ENCODE measurements around the gene RTP3.

The RTP3 gene

DNA sequence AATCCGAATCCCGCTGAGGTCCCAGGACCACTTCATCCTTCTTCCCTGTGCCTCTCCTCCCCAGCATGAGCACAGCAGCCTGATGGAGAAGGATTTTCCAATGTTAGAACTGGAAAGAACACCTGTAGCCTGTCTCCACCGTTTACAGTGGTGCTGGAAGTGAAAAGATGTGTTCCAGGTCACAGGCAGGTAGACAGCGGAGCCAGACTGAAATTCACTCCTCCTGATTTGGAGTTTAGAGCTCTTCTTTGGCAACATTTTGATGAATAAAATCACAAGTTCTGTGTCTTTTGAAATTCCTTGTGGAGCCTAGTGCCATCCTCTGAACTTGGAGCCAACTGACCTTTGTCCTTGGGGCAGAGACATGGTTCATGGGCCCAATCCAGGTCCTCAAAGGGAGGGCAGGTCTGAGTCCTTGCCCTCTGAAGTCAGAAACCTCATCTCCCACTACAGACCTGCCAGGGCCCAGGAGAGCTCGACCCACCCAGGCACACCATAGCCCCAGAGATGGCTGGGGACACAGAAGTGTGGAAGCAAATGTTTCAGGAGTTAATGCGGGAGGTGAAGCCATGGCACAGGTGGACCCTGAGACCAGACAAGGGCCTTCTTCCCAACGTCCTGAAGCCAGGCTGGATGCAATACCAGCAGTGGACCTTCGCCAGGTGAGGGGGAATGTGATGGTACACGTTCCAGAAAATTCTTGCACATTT, at the start of gene RTP3:
TSS of gene RTP3 (plus strand) at position 421 of the 710 bp plus-strand sequence. CDS start at position 508, 87 bp downstream.
- DNase-seq (ENCODE audit: low read depth in 3 of 3) = no peak

GRCh38 chr3:46448721-46449120, 49.1 kb upstream of the RTP3 start:
- DNase-seq (ENCODE audit: low read depth in 3 of 3) = no peak

- DNase-seq (ENCODE audit: low read depth in 3 of 3) = no peak
These were observed 47.8 kb upstream of the RTP3 start for GRCh38 chr3:46449755-46450552.

DNA sequence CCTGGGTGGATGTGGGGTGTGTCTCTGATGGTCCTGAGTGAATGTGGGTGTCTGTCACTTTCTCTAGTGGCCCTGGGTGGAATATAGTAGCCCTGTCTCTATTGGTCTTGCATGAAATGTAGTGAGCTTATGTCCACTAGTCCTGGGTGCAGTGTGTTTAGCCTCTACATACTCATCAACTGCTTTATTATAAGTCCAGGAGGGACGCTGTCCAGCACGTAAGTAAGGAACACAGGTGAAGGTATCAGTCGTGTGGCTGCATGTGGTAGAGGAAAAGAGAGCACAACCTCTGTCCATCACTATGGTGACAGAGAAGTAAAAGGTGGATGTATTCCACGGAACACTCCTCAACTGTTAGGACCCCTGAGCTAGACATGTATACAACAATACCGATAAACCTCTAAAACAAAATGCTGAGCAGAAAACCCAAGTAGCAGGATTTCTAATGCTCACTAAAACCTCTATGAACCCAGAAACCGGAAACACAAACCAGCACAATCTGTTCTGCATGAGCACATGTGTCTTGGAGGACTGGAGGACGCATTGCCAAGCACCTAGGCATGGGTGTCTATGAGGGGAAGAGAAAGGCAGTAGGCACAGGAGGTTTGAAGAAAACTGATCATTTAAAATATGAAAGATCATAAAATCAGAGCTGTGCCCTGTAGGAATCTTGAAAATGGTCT, 44.1 kb upstream of the RTP3 start:
- no peak for DNase-seq (ENCODE audit: low read depth in 3 of 3)

GRCh38 chr3:46454209-46454595, 43.6 kb upstream of the RTP3 start:
- no peak for DNase-seq (ENCODE audit: low read depth in 3 of 3)

- no peak for DNase-seq (ENCODE audit: low read depth in 3 of 3)
These were observed 43.2 kb upstream of the RTP3 start for GRCh38 chr3:46454606-46455005.

DNA sequence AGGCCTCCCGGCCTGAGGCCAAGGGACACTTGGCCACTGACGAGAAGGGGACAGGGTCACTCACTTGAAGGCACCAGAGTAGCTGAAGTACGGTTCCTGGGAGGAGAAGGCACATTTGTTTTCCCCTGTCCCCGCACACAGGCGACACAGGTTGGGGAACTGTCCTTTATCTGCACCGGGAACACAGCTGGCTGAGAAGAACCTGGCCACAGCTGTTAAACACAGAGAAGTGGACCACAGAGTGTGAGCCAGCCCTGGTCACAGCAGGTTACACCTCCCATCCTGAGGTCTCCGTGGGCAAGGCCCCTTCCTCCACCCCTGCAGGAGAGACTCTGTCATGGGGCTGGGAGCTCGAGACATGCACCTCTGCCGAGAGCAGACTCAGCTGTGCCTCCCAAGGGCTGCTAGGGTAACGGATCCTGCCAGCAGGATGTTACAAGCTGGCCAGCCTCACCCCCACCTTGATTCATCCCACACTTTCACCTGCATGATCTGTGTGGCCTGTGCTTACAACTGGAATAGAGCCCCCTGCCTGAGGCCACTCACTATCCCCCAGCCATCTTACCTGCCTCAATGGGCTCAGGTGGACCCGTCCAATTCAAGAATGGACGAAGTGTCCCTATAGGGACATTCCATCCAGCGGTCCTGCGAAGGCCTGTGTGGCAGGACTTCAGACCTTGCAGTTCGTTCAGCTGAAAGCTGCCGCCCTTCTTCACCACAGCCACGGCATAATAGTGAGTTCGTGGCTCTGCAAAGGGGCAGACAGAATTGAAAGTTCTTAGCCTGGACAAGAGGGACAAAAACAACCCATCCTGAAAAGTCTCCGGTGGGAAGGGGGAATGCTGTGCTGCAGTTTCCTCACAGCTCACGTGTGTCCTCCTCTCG, 42.3 kb upstream of the RTP3 start:
- DNase-seq (ENCODE audit: low read depth in 3 of 3) = no peak

DNA sequence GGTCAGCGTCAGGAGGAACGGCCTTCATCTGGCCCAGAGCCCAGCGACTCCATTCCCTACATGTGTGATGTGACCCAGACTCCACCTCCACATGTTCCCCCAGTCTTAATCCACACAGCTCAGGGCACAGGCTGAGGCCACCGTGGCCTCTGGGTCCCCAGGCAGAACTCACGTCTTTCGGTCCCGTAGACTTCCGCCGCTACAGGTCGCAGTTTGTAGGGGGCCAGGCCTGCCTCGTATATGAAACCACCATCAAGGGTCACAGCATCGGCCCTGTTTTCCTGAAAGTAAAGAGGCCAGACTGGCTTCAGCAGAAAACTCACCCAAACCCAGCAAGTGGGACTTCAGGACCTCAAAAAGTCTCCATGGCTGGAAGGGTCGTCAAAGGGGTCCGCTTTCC, 41.7 kb upstream of the RTP3 start:
- DNase-seq (ENCODE audit: low read depth in 3 of 3) = no peak

GRCh38 chr3:46460051-46460450, 37.7 kb upstream of the RTP3 start:
- DNase-seq (ENCODE audit: low read depth in 3 of 3) = no peak

DNA sequence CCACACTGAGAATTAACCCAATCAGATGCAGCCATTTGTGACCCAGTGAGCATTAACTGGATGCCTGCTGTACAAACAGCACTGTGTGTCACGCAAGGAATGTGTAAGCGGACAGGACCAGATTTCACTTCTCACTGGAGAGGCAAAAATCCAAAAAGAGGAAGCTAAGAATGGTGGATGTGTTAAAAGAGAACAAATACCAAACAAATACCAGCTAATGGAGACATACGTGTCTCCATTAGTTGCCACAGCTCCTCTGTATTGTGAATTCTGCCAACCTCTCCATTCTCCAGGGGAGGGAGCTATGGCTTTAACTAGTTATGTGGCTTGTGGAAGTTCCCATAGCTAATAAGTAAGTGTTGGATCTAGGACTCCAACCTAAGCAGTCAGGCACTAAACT, 35.7 kb upstream of the RTP3 start:
- no peak for DNase-seq (ENCODE audit: low read depth in 3 of 3)

- no peak for DNase-seq (ENCODE audit: low read depth in 3 of 3)
These were observed 35.3 kb upstream of the RTP3 start for GRCh38 chr3:46462511-46462910.

GRCh38 chr3:46463120-46463867, 34.5 kb upstream of the RTP3 start:
- DNase-seq (ENCODE audit: low read depth in 3 of 3) = no peak

DNA sequence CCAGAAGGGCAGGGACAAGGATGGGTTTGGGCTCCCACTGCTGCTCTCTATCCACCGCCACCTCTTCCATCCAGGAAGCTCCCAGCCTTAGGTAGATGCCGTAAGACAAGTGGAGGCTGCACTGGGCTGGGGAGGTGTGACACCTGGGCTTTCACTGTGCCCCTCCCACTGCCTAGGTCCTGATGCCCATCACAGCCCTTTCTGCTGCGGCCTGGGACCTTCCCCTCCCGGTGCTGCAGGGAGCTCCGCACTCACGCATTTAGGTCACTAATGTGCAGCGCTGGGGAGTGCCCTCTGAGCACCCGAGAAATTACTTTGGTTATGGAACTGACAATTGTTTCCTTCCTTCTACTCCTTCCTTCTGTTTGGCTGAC, 33.9 kb upstream of the RTP3 start:
- no peak for DNase-seq (ENCODE audit: low read depth in 3 of 3)

DNA sequence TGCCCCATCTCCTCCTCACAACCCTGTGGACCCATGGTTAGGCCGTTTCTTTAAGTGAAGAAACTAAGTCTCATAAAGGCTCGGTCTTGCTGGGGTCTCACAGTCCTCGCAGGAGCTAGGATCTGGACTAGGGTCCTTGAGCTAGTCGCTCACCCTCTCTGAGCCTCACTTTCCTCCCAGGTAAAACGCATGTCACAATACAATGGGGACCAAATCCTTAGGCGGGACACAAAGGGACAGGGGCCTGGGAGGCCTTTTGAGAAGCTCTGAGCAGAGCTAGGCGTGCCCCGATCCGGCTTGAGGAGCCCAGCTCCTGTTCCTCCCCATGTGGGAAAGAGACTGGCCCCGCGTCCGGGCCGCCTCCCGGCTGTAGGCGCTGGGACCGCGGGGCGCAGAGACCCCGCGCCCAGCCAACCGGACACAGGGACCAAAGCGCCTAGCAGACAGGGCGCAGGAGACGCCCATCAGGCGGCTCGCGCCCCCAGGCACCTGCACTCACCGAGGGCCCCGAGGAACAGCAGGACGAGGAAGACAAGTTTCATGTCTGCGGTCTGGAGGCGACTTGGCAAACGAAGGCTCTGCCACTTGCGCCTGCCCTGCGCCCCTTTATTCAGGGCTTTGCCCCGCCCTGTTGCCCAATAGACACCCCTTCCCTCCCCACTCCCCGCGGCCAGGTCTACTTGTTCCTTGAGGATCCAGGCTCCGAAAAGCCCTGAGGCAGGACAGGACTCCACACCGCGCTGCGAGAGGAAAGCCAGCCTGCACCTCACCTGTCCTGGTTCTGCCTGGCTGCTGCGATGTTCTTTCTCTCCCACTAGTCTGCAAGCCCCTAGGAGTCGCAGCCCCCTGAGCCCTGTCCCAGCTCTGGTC, 33.2 kb upstream of the RTP3 start, which contains the start of gene LTF:
TSS of gene LTF (minus strand) at position 580 of the 870 bp plus-strand sequence. CDS start at position 542, 38 bp downstream.
- no peak for DNase-seq (ENCODE audit: low read depth in 3 of 3)

DNA sequence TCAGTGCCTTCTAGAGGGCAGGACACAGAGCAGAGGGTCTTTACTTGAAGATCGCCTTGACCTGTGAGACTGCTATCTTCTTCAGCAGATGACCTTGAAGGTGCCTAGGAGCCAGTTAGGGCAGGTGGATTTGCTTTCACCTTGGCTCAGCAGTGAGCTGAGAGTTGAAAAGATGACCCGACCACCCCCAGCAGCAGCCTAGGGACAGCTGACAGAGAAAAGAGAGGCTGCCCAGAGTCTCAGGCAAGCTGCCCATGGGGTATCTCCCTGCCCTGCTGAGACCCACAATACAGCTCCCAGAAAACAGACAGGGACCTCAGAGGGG, 32.6 kb upstream of the RTP3 start:
- DNase-seq (ENCODE audit: low read depth in 3 of 3) = no peak

DNA sequence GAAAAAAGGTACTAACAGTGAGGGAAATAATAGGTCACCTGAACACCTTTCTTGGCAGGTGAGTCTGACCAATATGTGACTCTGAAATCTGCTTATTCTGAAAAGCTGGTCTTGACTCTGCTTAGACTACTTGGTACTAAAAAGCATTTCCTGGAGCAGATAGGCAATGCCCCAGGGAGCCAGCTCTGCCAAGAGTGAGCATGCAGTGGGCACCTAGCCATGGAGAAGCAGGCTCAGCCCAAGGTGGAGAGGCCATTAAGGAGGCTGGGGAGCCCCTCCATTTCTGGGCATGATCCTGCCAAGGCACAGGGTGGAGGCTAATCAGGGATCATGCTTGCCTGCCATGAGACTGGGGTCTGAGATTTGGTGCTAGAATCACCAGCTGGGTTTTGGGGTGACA, 31.5 kb upstream of the RTP3 start:
- no peak for DNase-seq (ENCODE audit: low read depth in 3 of 3)

- no peak for DNase-seq (ENCODE audit: low read depth in 3 of 3)
These were observed 30.8 kb upstream of the RTP3 start for GRCh38 chr3:46466871-46467403.

GRCh38 chr3:46467562-46467961, 30.2 kb upstream of the RTP3 start:
- no peak for DNase-seq (ENCODE audit: low read depth in 3 of 3)

GRCh38 chr3:46468753-46469600, 28.8 kb upstream of the RTP3 start:
- DNase-seq (ENCODE audit: low read depth in 3 of 3) = no peak
